Measurements from ENCODE around the gene SMOC2.

GRCh38 chr6:168684906-168685305 is 243.9 kb downstream of the SMOC2 start:
- no peak for TF ChIP-seq POLR2A (IDR thresholded peaks at IDR 0.05)
- TF ChIP-seq CTCF (IDR thresholded peaks at IDR 0.05) = no peak

Data from tibial nerve (tissue), 3 donors.